ENCODE data around the gene YDJC. TPM values are rescaled to one million over a fixed set of nuclear protein-coding genes. Genes with fewer than 3 reads are reported as not detected.

Gene YDJC
- total RNA-seq, 4 donors from 2014 or later: 28.6 to 34.6 (median 30.9) TPM

DNA sequence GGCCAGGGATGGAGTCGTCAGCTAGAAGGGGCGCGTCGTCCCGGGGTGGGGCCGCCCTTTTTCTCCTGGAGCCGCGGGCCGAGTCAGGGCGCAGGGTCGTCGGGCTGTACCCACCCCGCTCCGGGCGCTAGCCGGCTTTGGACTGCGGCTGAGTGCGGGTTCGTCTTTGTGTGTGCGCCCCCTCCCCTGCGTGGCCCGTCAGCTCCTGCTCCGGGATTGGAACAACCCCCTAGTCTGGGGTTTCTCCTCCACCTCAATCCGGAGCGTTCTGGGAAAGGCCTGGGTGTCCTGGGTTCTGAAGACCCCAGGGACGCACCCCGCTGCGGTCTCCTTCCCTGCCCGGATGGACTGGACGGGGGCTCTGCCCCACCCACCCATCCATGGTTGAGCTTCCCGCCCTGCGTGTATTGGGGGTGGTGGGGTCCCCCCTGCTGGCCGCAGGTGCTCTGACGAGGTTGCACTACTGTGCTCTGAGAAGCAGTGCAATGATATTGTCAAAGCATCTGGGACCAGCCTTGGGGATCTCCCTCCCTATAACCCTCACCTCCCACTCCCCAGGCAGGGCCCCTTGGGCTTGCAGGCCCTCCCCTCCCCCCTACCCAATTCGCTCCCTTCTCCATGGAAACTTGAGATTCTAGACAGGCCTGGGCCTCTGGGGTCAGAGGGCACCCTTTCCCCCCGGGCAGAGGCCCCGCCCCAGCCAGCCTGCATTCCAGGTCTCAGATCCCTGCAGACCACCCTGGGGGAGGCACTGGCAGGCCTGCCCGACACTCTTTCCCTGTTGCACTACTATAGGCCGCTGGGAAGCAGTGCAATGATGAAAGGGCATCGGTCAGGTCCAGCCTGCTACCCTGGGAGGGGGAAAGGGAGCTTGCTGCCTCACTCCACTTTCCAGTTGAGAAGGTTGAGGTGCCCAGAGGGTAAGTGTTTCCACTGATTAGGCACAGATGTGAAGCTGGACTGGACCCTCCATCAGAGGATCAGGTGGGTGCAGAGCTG lies 23.0 kb upstream of the YDJC start:
- no peak for TF ChIP-seq EP300 (IDR thresholded peaks at IDR 0.05)
- no peak for TF ChIP-seq POLR2AphosphoS5 (IDR thresholded peaks at IDR 0.05)
- TF ChIP-seq, protein P1, sequence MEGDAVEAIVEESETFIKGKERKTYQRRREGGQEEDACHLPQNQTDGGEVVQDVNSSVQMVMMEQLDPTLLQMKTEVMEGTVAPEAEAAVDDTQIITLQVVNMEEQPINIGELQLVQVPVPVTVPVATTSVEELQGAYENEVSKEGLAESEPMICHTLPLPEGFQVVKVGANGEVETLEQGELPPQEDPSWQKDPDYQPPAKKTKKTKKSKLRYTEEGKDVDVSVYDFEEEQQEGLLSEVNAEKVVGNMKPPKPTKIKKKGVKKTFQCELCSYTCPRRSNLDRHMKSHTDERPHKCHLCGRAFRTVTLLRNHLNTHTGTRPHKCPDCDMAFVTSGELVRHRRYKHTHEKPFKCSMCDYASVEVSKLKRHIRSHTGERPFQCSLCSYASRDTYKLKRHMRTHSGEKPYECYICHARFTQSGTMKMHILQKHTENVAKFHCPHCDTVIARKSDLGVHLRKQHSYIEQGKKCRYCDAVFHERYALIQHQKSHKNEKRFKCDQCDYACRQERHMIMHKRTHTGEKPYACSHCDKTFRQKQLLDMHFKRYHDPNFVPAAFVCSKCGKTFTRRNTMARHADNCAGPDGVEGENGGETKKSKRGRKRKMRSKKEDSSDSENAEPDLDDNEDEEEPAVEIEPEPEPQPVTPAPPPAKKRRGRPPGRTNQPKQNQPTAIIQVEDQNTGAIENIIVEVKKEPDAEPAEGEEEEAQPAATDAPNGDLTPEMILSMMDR (IDR thresholded peaks at IDR 0.05): no peak
- no peak for TF ChIP-seq POLR2A (IDR thresholded peaks at IDR 0.05)

DNA sequence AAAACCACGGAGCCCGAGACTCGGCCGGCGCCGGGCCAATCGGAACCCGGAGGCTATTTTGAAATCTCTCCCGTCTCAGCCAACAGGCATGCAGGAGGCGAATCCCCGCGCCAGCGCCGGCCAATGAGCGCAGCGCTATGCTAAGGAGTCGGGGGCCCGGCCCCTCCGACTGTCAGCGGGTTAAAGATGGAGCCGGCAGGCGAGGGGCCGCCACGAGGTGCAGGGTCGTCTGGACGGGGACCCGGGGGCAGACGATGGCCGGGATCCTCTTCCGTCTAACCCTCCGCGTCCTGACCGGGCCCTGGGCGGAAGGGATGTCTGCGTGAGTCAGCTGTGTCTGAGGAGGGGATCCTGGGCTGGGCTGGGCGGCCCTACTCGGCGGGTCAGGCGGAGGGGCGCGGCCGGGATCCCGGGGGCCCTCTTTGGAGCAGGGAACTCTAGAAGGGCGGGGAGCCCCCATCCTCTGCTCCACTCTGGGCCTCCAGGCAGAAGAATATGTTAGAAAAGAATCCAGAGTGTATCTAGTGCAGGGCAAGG lies 22.3 kb upstream of the YDJC start:
- WGBS: under 1% methylated on average over 35 of the region's 44 CpGs
- no peaks in the 10 kb centered on the region for H3K36me3 ChIP-seq
- TF ChIP-seq EP300 (IDR thresholded peaks at IDR 0.05): no peak
- no peak for TF ChIP-seq POLR2AphosphoS5 (IDR thresholded peaks at IDR 0.05)
- TF ChIP-seq POLR2A (IDR thresholded peaks at IDR 0.05): no peak
- TF ChIP-seq, protein P1 (IDR thresholded peaks at IDR 0.05): no peak
- peaks cover under 1% of the 10 kb centered on the region for H3K27me3 ChIP-seq
- no peak overlapping the region for H3K27ac ChIP-seq
- no peaks in the 10 kb centered on the region for H3K9me3 ChIP-seq
- DNase-seq (ENCODE audit: low spot score in 2 of 2): peak; percentile 91 to 95
- H3K4me1 ChIP-seq: peaks cover 27% of the 10 kb centered on the region
- H3K4me3 ChIP-seq: peak overlapping the region; percentile 57

More for the DNA sequence above, 23.0 kb upstream of the YDJC start:
- Histone ChIP-seq H3K9me3 (no peaks in the 10 kb centered on the region), H3K27ac (no peak overlapping the region), H3K4me1 (peaks cover 35% of the 10 kb centered on the region), H3K36me3 (no peaks in the 10 kb centered on the region), H3K27me3 (peaks cover 7% of the 10 kb centered on the region), H3K4me3 (peak overlapping the region; percentile 57)
- 33% methylated on average over 15 of the region's 40 CpGs for WGBS
- no peak for DNase-seq (ENCODE audit: low spot score in 2 of 2)

DNA sequence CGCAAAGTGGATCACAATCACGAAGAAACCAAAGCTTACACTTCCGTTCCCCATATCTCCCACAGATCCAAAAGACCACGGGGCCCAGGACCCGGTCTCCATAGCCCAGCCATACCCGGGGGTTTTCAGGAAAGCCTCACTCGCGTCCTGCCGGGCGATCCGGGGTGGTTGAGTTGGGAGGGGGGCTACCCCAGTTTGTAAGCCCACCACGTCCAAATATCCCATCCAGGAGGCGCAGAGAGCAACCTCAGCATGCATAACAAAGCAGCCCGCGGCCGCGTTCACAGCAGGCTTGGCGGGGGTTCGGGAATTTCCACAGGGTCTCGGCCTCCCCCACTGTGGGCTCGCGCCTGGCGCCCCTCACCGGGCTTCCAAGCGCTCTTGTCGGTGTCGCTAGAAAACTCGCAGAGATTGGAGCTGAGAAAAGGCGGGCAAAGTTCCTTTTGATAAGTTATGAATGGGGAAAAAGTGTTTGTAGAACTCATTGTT lies 21.7 kb upstream of the YDJC start:
- DNase-seq (ENCODE audit: low spot score in 2 of 2): no peak
- Histone ChIP-seq H3K36me3 (no peaks in the 10 kb centered on the region), H3K27me3 (no peaks in the 10 kb centered on the region), H3K4me1 (peaks cover 22% of the 10 kb centered on the region), H3K27ac (no peak overlapping the region), H3K9me3 (no peaks in the 10 kb centered on the region), H3K4me3 (peak overlapping the region; percentile 57)
- TF ChIP-seq, protein P1 (IDR thresholded peaks at IDR 0.05): no peak
- no peak for TF ChIP-seq POLR2AphosphoS5 (IDR thresholded peaks at IDR 0.05)
- TF ChIP-seq EP300 (IDR thresholded peaks at IDR 0.05): no peak
- no peak for TF ChIP-seq POLR2A (IDR thresholded peaks at IDR 0.05)
- under 1% methylated on average over 24 of the region's 29 CpGs for WGBS

DNA sequence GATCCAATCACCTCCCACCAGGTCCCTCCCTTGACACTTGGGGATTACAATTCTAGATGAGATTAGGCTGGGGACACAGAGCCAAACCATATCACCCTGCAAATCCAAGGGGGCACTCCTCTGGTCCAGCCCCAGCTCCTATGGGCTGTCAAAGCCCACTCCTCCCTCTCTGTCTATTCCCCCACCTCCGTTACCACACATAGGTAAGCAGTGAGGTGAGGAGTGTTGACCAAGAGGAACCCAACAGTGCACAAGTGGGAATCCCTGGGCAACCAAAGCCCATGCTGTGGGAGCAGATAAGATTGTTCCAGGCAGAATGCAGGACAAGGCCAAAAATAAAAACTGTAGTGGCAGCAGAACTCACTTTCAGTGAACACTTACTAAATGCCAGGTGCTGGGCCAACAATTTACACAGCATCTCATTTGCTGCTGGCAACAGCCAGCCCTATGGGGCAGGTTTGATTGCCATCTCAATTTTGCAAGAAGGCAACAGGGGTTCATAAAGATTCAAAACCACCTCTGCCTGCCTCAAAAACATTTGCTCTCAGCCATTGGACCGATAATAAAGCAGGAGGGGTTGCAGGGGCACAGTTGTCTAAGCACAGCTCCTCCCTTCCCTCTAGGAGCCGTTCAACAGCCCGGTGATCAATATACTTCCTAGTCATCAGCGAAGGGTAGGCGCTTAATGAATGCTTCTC lies 21.1 kb upstream of the YDJC start:
- DNase-seq (ENCODE audit: low spot score in 2 of 2): no peak
- Histone ChIP-seq H3K9me3 (no peaks in the 10 kb centered on the region), H3K27ac (no peak overlapping the region), H3K27me3 (no peaks in the 10 kb centered on the region), H3K4me3 (peak overlapping the region; percentile 57), H3K4me1 (peaks cover 21% of the 10 kb centered on the region), H3K36me3 (no peaks in the 10 kb centered on the region)
- TF ChIP-seq POLR2AphosphoS5 (IDR thresholded peaks at IDR 0.05): no peak
- no peak for TF ChIP-seq EP300 (IDR thresholded peaks at IDR 0.05)
- no peak for TF ChIP-seq POLR2A (IDR thresholded peaks at IDR 0.05)
- TF ChIP-seq, protein P1 (IDR thresholded peaks at IDR 0.05): no peak
- WGBS: 17% methylated on average over 6 of the region's 6 CpGs

All from suprapubic skin (tissue), 4 donors.